GM12878 (cell line): ENCODE measurements around the gene NID1. TPM values are rescaled to one million over a fixed set of nuclear protein-coding genes. Genes with fewer than 3 reads are reported as not detected.

ENCODE experiments used
- CTCF ChIP-seq, 3 experiments: IDR thresholded peaks in 2 of 3; conservative IDR thresholded peaks in 1 of 3; 2 replicates each; pipeline ENCODE4 v1.5.1; 2011; ENCODE audit warnings: low read depth in 3 of 3, low read length in 3 of 3, mild to moderate bottlenecking in 3 of 3, control low read depth in 2 of 3, moderate library complexity in 2 of 3, inconsistent platforms in 1 of 3, mixed read lengths in 1 of 3; ENCODE audit not compliant: control insufficient read depth in 2 of 3, insufficient read depth in 1 of 3; ENCODE audit errors: extremely low read depth in 1 of 3
- ETV6 ChIP-seq, 2 experiments: fragments of 450-650 bp in 1 of 2; IDR thresholded peaks in 1 of 2; conservative IDR thresholded peaks in 1 of 2; 2 replicates each; pipeline ENCODE4 v1.6.1; 2014; ENCODE audit warnings: antibody characterized with exemption in 1 of 2, borderline replicate concordance in 1 of 2, low read depth in 1 of 2, mild to moderate bottlenecking in 1 of 2, moderate library complexity in 1 of 2
- FOXK2 ChIP-seq: fragments of 450-650 bp; IDR thresholded peaks from 2 replicates; pipeline ENCODE4 v1.6.1; 2017; ENCODE audit warnings: mild to moderate bottlenecking, moderate library complexity
- GATAD2B ChIP-seq: fragments of 450-650 bp; conservative IDR thresholded peaks from 2 replicates; pipeline ENCODE4 v1.6.1; 2017; ENCODE audit warnings: low read depth, mild to moderate bottlenecking, moderate library complexity
- IKZF2 ChIP-seq, 2 experiments: fragments of 450-650 bp; IDR thresholded peaks; 2 replicates each; pipeline ENCODE4 v1.6.1; 2017; ENCODE audit warnings: mild to moderate bottlenecking in 2 of 2, moderate library complexity in 2 of 2
- IRF3 ChIP-seq: fragments of 450-650 bp; IDR thresholded peaks from 2 replicates; pipeline ENCODE4 v1.6.1; 2014; ENCODE audit warnings: mild to moderate bottlenecking
- JUNB ChIP-seq: IDR thresholded peaks from 2 replicates; pipeline ENCODE4 v1.6.1; 2016; ENCODE audit warnings: antibody characterized with exemption, mild to moderate bottlenecking
- KAT2A ChIP-seq: conservative IDR thresholded peaks from 2 replicates; pipeline ENCODE4 v1.6.1; 2011; ENCODE audit warnings: low read depth, low read length; ENCODE audit not compliant: control insufficient read depth
- KDM1A ChIP-seq: fragments of 200-600 bp; sonication (generic); IDR thresholded peaks from 2 replicates; pipeline ENCODE4 v1.6.1; 2016; ENCODE audit warnings: borderline replicate concordance
- NR2C1 ChIP-seq: fragments of 450-650 bp; IDR thresholded peaks from 2 replicates; pipeline ENCODE4 v1.6.1; 2017; ENCODE audit warnings: antibody characterized with exemption, mild to moderate bottlenecking, moderate library complexity
- POU2F2 ChIP-seq: IDR thresholded peaks from 3 replicates; pipeline ENCODE4 v1.6.1; 2011; ENCODE audit warnings: low read depth, mild to moderate bottlenecking, low read length, borderline replicate concordance
- RELA ChIP-seq: fragments of 450-650 bp; IDR thresholded peaks from 2 replicates; pipeline ENCODE4 v1.8.0; 2014; ENCODE audit warnings: borderline replicate concordance; ENCODE audit not compliant: partially characterized antibody
- REST ChIP-seq: IDR thresholded peaks from 2 replicates; pipeline ENCODE4 v1.6.1; 2012; ENCODE audit warnings: mild to moderate bottlenecking, low read depth, low read length
- SMARCA5 ChIP-seq: fragments of 450-650 bp; IDR thresholded peaks from 2 replicates; pipeline ENCODE4 v1.6.1; 2017; ENCODE audit warnings: mild to moderate bottlenecking
- SPI1 ChIP-seq: IDR thresholded peaks from 2 replicates; pipeline ENCODE4 v1.6.1; 2011; ENCODE audit warnings: low read depth, mild to moderate bottlenecking, low read length, moderate library complexity, borderline replicate concordance; ENCODE audit not compliant: insufficient read depth
- SREBF1 ChIP-seq: IDR thresholded peaks from 2 replicates; pipeline ENCODE4 v1.6.1; 2012; ENCODE audit warnings: mild to moderate bottlenecking, low read length
- ZNF217 ChIP-seq: fragments of 450-650 bp; IDR thresholded peaks from 2 replicates; pipeline ENCODE4 v1.6.1; 2017; ENCODE audit warnings: antibody characterized with exemption, mild to moderate bottlenecking
- ZSCAN29 ChIP-seq: fragments of 450-650 bp; IDR thresholded peaks from 2 replicates; pipeline ENCODE4 v1.6.1; 2017; ENCODE audit warnings: mild to moderate bottlenecking, moderate library complexity
- polyA plus RNA-seq, 11 experiments: library from polyadenylated mRNA; depleted of rRNA in 4 of 11; unstranded in 6 of 11; stranded (reverse) in 5 of 11; fragments of >200 nt; fragmentation: Nextera tagmentation in 4 of 11; fragmentation: Illumina TruSeq in 1 of 11; extraction: Ambion mirVana in 4 of 11; extraction: Trizol in 1 of 11; gene quantifications; 1 replicate in 1 of 11; 2 replicates in 10 of 11; pipeline versions ENCODE4 v1.2.1 to v1.2.3, GENCODE V29; 2011 to 2016; ENCODE audit warnings: inconsistent platforms in 2 of 11, missing spikeins in 2 of 11, low read depth in 1 of 11
- total RNA-seq, 4 experiments: library from RNA; depleted of rRNA in 3 of 4; stranded (reverse); fragments of >200 nt in 3 of 4; fragmentation: Illumina TruSeq in 1 of 4; extraction: Trizol in 1 of 4; gene quantifications; 2 replicates each; pipeline versions ENCODE4 v1.2.1 to v1.2.3, GENCODE V29; 2013 to 2021
- TF ChIP-seq, protein P1 (sequence below): IDR thresholded peaks from 2 replicates; pipeline ENCODE4 v1.6.1; 2011; ENCODE audit warnings: borderline replicate concordance, low read depth, mild to moderate bottlenecking, moderate library complexity, mixed read lengths, low read length; ENCODE audit not compliant: insufficient read depth; ENCODE audit errors: extremely low read length
- TF ChIP-seq, protein P2 (sequence below): fragments of 450-650 bp; IDR thresholded peaks from 2 replicates; pipeline ENCODE4 v1.6.1; 2017; ENCODE audit warnings: mild to moderate bottlenecking

NID1 gene
- total and polyA plus RNA-seq, 10 of the 15 experiments (the other 5 are each of a cell fraction or from before 2014, with no cell fraction given): 4.2 to 25.7 (median 11.3) TPM

GRCh38 chr1:236058141-236058934 is 6.6 kb downstream of the NID1 start (continued):
- TF ChIP-seq, protein P1, sequence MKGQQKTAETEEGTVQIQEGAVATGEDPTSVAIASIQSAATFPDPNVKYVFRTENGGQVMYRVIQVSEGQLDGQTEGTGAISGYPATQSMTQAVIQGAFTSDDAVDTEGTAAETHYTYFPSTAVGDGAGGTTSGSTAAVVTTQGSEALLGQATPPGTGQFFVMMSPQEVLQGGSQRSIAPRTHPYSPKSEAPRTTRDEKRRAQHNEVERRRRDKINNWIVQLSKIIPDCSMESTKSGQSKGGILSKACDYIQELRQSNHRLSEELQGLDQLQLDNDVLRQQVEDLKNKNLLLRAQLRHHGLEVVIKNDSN: no peak
- TF ChIP-seq GATAD2B: no peak
- TF ChIP-seq, protein P2, sequence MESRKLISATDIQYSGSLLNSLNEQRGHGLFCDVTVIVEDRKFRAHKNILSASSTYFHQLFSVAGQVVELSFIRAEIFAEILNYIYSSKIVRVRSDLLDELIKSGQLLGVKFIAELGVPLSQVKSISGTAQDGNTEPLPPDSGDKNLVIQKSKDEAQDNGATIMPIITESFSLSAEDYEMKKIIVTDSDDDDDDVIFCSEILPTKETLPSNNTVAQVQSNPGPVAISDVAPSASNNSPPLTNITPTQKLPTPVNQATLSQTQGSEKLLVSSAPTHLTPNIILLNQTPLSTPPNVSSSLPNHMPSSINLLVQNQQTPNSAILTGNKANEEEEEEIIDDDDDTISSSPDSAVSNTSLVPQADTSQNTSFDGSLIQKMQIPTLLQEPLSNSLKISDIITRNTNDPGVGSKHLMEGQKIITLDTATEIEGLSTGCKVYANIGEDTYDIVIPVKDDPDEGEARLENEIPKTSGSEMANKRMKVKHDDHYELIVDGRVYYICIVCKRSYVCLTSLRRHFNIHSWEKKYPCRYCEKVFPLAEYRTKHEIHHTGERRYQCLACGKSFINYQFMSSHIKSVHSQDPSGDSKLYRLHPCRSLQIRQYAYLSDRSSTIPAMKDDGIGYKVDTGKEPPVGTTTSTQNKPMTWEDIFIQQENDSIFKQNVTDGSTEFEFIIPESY: no peak
- no peak for TF ChIP-seq FOXK2
- no peak for TF ChIP-seq CTCF (IDR thresholded peaks at IDR 0.05 in 2 of 3, conservative IDR thresholded peaks at IDR 0.05 in 1 of 3; ENCODE audit: control insufficient read depth in 2 of 3, extremely low read depth in 1 of 3, insufficient read depth in 1 of 3, low read depth in 3 of 3, low read length in 3 of 3)
- no peak for TF ChIP-seq ZSCAN29
- no peak for TF ChIP-seq SMARCA5
- no peak for TF ChIP-seq KDM1A
- no peak for TF ChIP-seq POU2F2
- TF ChIP-seq REST: no peak
- no peak for TF ChIP-seq IRF3
- no peak for TF ChIP-seq RELA
- TF ChIP-seq NR2C1: peak; percentile 19; the same call in 1 of the 2 replicates
- TF ChIP-seq ETV6 (conservative IDR thresholded peaks at IDR 0.05 in 1 of 2, IDR thresholded peaks at IDR 0.05 in 1 of 2; ENCODE audit: borderline replicate concordance in 1 of 2, low read depth in 1 of 2): no peak
- TF ChIP-seq SREBF1: no peak
- no peak for TF ChIP-seq KAT2A
- TF ChIP-seq SPI1: peak; percentile 52; the same call in 1 of the 2 replicates
- TF ChIP-seq IKZF2 (IDR thresholded peaks at IDR 0.05): peak in 1 of 2 experiments; percentile 19; a peak in 1 of 4 replicates
- TF ChIP-seq ZNF217: no peak
- TF ChIP-seq JUNB: no peak; the same call in 1 of the 2 replicates
